Activated T-cell treated with anti-CD3 and anti-CD28 coated beads, Interleukin-2, amount 50 U/mL, for 72 hours (primary cell): ENCODE data around the gene ETV4. TPM values are rescaled to one million over a fixed set of nuclear protein-coding genes. Genes with fewer than 3 reads are reported as not detected.

ENCODE experiments used
- ATAC-seq, 2 donors: fragments of 150-1000 bp; cut with Tn5 transposase; replicated peaks in 1 of 2; 2 replicates each; pipeline ENCODE4 v1.10.0; 2021; ENCODE audit warnings: moderate library complexity in 2 of 2, mild to moderate bottlenecking in 1 of 2
- DNase-seq, 2 donors: peaks; one replicate each; pipeline ENCODE4 v3.0.0; 2021 to 2022; ENCODE audit warnings: mixed read lengths in 1 of 2
- H3K27ac Mint-ChIP-seq: one replicate; pipeline ENCODE4 v1.8.0; 2022; ENCODE audit warnings: mild to moderate bottlenecking, moderate library complexity, mixed read lengths
- H3K27me3 Mint-ChIP-seq: one replicate; pipeline ENCODE4 v1.8.0; 2022; ENCODE audit warnings: low read depth, mixed read lengths
- H3K36me3 Mint-ChIP-seq, 2 donors: one replicate each; pipeline ENCODE4 v1.8.0; 2022; ENCODE audit warnings: mixed read lengths in 2 of 2, mild to moderate bottlenecking in 1 of 2; ENCODE audit not compliant: insufficient read depth in 2 of 2
- H3K4me1 Mint-ChIP-seq: one replicate; pipeline ENCODE4 v1.8.0; 2022; ENCODE audit warnings: low read depth, mixed read lengths
- H3K4me3 Mint-ChIP-seq, 2 donors: one replicate each; pipeline ENCODE4 v1.8.0; 2022; ENCODE audit warnings: mild to moderate bottlenecking in 2 of 2, mixed read lengths in 2 of 2, moderate library complexity in 2 of 2
- H3K9me3 Mint-ChIP-seq, 2 donors: one replicate each; pipeline ENCODE4 v1.8.0; 2022; ENCODE audit warnings: mixed read lengths in 2 of 2
- total RNA-seq, 2 donors: library from RNA; stranded (reverse); gene quantifications; one replicate each; pipeline ENCODE4 v1.2.3, GENCODE V29; 2022

The ETV4 gene
- total RNA-seq, 2 donors from 2014 or later = 1.2 to 2.1 TPM

GRCh38 chr17:43483674-43484551, 62.2 kb downstream of the ETV4 start, which contains the start of gene DHX8:
Gene DHX8, plus strand, starts transcription at chr17:43483975. Its CDS starts 63 bp downstream, at chr17:43484038.
- no peaks in the 10 kb centered on the region for H3K9me3 Mint-ChIP-seq
- peak; percentile 97 to 99 for DNase-seq
- ATAC-seq = peak; percentile 97 to 98
- H3K4me1 Mint-ChIP-seq = peaks cover 26% of the 10 kb centered on the region
- H3K36me3 Mint-ChIP-seq = peaks cover 4 to 6% of the 10 kb centered on the region in 2 donors
- H3K27ac Mint-ChIP-seq = peak within 1 kb of the TSS; percentile 100
- peak within 1 kb of the TSS; percentile 100 for H3K4me3 Mint-ChIP-seq
- no peaks in the 10 kb centered on the region for H3K27me3 Mint-ChIP-seq

- no peak overlapping the region for H3K27ac Mint-ChIP-seq
- peaks cover 4 to 6% of the 10 kb centered on the region in 2 donors for H3K36me3 Mint-ChIP-seq
- no peaks in the 10 kb centered on the region for H3K9me3 Mint-ChIP-seq
- no peaks in the 10 kb centered on the region for H3K27me3 Mint-ChIP-seq
- no peak overlapping the region for H3K4me3 Mint-ChIP-seq
- H3K4me1 Mint-ChIP-seq = peaks cover 26% of the 10 kb centered on the region
- no peak for DNase-seq
- no peak for ATAC-seq
Measured at GRCh38 chr17:43482103-43483012, 63.8 kb downstream of the ETV4 start.

- ATAC-seq = no peak
- peaks cover 4 to 6% of the 10 kb centered on the region in 2 donors for H3K36me3 Mint-ChIP-seq
- H3K9me3 Mint-ChIP-seq = no peaks in the 10 kb centered on the region
Measured at GRCh38 chr17:43479948-43480347, 66.2 kb downstream of the ETV4 start.

More at GRCh38 chr17:43479948-43480347, 66.2 kb downstream of the ETV4 start:
- no peak overlapping the region for H3K27ac Mint-ChIP-seq
- no peak overlapping the region for H3K4me3 Mint-ChIP-seq
- peaks cover 3% of the 10 kb centered on the region for H3K27me3 Mint-ChIP-seq
- peaks cover 17% of the 10 kb centered on the region for H3K4me1 Mint-ChIP-seq
- no peak for DNase-seq

Other genes starting within 250 kb of the ETV4 start
- gene ARL4D, start 147.3 kb downstream of the ETV4 start, total RNA-seq = 1 to 10 TPM; 3.2 to 3.6 TPM
- gene DHX8, start 62.4 kb downstream of the ETV4 start, total RNA-seq = 10 to 100 TPM; 53.8 to 61.1 TPM
- gene MEOX1, start 115.6 kb upstream of the ETV4 start, total RNA-seq = under 1 TPM; 0.36 to 0.37 TPM
- not detected for gene SOST, start 212.5 kb upstream of the ETV4 start, total RNA-seq
- gene DUSP3, start 232.6 kb upstream of the ETV4 start, total RNA-seq = 10 to 100 TPM in 1 of 2 donors, 1 to 10 TPM in 1; 9.2 to 11.0 TPM
- not detected for gene CFAP97D1, start 234.1 kb upstream of the ETV4 start, total RNA-seq